ENCODE data around the gene MYH6. TPM values are rescaled to one million over a fixed set of nuclear protein-coding genes. Genes with fewer than 3 reads are reported as not detected.

MYH6 gene
- total and polyA plus RNA-seq, 10 donors, result 0.35 to 0.82 (median 0.40) TPM; not detected in 6

GRCh38 chr14:23376482-23377197, 31.4 kb downstream of the MYH6 start, which contains the start of gene CMTM5:
TSS of gene CMTM5 (plus strand) at chr14:23377046. CDS start at chr14:23377252, 206 bp downstream.
- intact Hi-C loops (cut with DNase I; ENCODE audit: low total_unique reads), result loop anchor here (5.0 kb wide), 1 partner anchor 49 kb away; no protein-coding TSS in a partner anchor
- TF ChIP-seq CTCF (IDR thresholded peaks at IDR 0.05 in 8 of 11, conservative IDR thresholded peaks at IDR 0.05 in 3 of 11), result no peak
- no peak for TF ChIP-seq POLR2AphosphoS5 (IDR thresholded peaks at IDR 0.05)
- no peak for TF ChIP-seq POLR2A (IDR thresholded peaks at IDR 0.05)
- Histone ChIP-seq H3K4me1 (peaks cover 0 to 11% (median 0%) of the 10 kb centered on the region in 6 donors), H3K27ac (no peak within 1 kb of the TSS), H3K36me3 (no peaks in the 10 kb centered on the region), H3K4me3 (no peak within 1 kb of the TSS), H3K27me3 (replicated peaks in 1 of 7) (peaks cover 0 to 32% (median 0%) of the 10 kb centered on the region in 7 donors), H3K9me3 (no peaks in the 10 kb centered on the region)
- 64 to 73% (median 69%) methylated on average over 13 of the region's 13 CpGs for WGBS, 5 donors
- DNase-seq, result no peak

- no peak overlapping the region for H3K4me3 ChIP-seq
- no peaks in the 10 kb centered on the region for H3K9me3 ChIP-seq
- 70 to 85% (median 82%) methylated on average over 19 to 21 of the region's 21 CpGs for WGBS, 5 donors
- peaks cover 0 to 11% (median 0%) of the 10 kb centered on the region in 6 donors for H3K4me1 ChIP-seq
- no peak for TF ChIP-seq POLR2A (IDR thresholded peaks at IDR 0.05)
- no peak for TF ChIP-seq CTCF (IDR thresholded peaks at IDR 0.05 in 8 of 11, conservative IDR thresholded peaks at IDR 0.05 in 3 of 11)
- TF ChIP-seq POLR2AphosphoS5 (IDR thresholded peaks at IDR 0.05), result no peak
- no peak overlapping the region for H3K27ac ChIP-seq
- no peaks in the 10 kb centered on the region for H3K36me3 ChIP-seq
- intact Hi-C loops (cut with DNase I; ENCODE audit: low total_unique reads), result loop anchor here (5.0 kb wide), 1 partner anchor 48 kb away; no protein-coding TSS in a partner anchor
- DNase-seq, result no peak
- peaks cover 0 to 26% (median 0%) of the 10 kb centered on the region in 7 donors for H3K27me3 ChIP-seq (replicated peaks in 1 of 7)
Measured at GRCh38 chr14:23375527-23376251, 32.4 kb downstream of the MYH6 start.

- H3K4me1 ChIP-seq, result peaks cover 0 to 11% (median 0%) of the 10 kb centered on the region in 6 donors
Measured at GRCh38 chr14:23373041-23373440, 35.0 kb downstream of the MYH6 start.

More at GRCh38 chr14:23373041-23373440, 35.0 kb downstream of the MYH6 start:
- Histone ChIP-seq H3K4me3 (no peak overlapping the region), H3K27ac (no peak overlapping the region), H3K9me3 (no peaks in the 10 kb centered on the region), H3K36me3 (no peaks in the 10 kb centered on the region), H3K27me3 (replicated peaks in 1 of 7) (peaks cover 0 to 20% (median 0%) of the 10 kb centered on the region in 7 donors)
- DNase-seq, result peak; percentile 67
- WGBS, 5 donors, result 72 to 87% (median 84%) methylated on average over 2 to 3 of the region's 3 CpGs
- TF ChIP-seq CTCF (IDR thresholded peaks at IDR 0.05 in 8 of 11, conservative IDR thresholded peaks at IDR 0.05 in 3 of 11), result no peak
- no peak for TF ChIP-seq POLR2A (IDR thresholded peaks at IDR 0.05)
- intact Hi-C loops (cut with DNase I; ENCODE audit: low total_unique reads), result no loop called here

All from spleen (tissue), 11 donors.